WTC11 (cell line): ENCODE data around the gene GAL.

Experiments
- ETV6 ChIP-seq: sonication (generic); formaldehyde crosslinking; IDR thresholded peaks from 2 replicates; pipeline ENCODE4 v1.8.1; 2022; ENCODE audit warnings: mild to moderate bottlenecking, missing genetic modification reagents
- GABPB1 ChIP-seq: sonication (generic); formaldehyde crosslinking; IDR thresholded peaks from 2 replicates; pipeline ENCODE4 v1.8.1; 2023; ENCODE audit warnings: mild to moderate bottlenecking, missing genetic modification reagents
- TF ChIP-seq, protein P1 (sequence below): sonication (generic); formaldehyde crosslinking; IDR thresholded peaks from 2 replicates; pipeline ENCODE4 v1.8.0; 2022; ENCODE audit warnings: mild to moderate bottlenecking, missing genetic modification reagents

DNA sequence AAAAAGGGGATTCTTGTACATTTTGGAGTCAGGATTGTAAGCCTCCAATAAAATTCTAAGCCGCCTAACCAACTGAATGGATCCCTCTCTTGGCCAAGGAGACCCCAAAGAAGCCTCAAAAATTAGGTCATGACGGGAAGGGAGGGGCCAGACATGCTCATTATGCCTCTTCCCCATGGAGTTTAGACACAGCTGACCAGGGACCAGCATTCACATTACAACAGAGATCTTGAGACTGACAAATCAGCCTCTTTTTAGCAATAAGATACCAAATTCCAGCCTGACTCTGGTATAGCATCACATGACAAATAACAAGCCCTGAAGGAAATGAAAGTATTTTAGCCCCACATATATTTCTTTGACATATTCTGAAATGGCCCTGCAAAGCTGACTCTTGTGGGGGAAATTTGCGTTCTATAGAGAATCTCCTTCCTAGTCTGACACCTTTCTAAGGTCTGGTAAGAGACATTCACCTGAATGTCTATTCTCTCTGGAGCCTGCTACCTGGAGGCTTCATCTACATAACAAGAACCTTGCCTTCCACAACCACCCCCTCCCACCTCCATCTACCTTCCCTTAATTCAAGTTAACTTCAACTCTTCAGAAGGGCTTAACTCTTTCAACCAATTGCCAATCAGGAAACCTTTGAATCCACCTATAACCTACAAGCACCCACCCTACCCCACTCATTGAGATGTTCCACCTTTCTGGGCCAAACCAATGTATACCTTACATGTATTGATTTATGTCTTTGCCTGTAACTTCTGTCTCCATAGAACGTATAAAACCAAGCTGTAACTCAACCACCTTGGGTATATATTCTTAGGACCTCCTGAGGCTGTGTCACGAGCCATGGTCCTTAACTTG lies 10.3 kb downstream of the GAL start:
- TF ChIP-seq, protein P1, sequence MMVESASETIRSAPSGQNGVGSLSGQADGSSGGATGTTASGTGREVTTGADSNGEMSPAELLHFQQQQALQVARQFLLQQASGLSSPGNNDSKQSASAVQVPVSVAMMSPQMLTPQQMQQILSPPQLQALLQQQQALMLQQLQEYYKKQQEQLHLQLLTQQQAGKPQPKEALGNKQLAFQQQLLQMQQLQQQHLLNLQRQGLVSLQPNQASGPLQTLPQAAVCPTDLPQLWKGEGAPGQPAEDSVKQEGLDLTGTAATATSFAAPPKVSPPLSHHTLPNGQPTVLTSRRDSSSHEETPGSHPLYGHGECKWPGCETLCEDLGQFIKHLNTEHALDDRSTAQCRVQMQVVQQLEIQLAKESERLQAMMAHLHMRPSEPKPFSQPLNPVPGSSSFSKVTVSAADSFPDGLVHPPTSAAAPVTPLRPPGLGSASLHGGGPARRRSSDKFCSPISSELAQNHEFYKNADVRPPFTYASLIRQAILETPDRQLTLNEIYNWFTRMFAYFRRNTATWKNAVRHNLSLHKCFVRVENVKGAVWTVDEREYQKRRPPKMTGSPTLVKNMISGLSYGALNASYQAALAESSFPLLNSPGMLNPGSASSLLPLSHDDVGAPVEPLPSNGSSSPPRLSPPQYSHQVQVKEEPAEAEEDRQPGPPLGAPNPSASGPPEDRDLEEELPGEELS (CRISPR knock-in tag) = no peak
- TF ChIP-seq GABPB1 (no peak), ETV6 (CRISPR knock-in tag) (no peak)
